Left ventricle myocardium inferior (tissue), 1 donor: ENCODE data around the gene IRAK1. TPM values are rescaled to one million over a fixed set of nuclear protein-coding genes. Genes with fewer than 3 reads are reported as not detected.

ENCODE experiments used
- DNase-seq: peaks from one replicate; pipeline ENCODE4 v3.0.0-alpha.2; 2020
- H3K27ac ChIP-seq: fragments of 200-600 bp; replicated peaks from 2 replicates; pipeline ENCODE4 v1.8.0; 2021
- H3K27me3 ChIP-seq: fragments of 200-600 bp; 2 replicates; pipeline ENCODE4 v1.8.0; 2021; ENCODE audit warnings: low read depth
- H3K36me3 ChIP-seq: fragments of 200-600 bp; 2 replicates; pipeline ENCODE4 v1.8.0; 2021
- H3K4me1 ChIP-seq: fragments of 200-600 bp; 2 replicates; pipeline ENCODE4 v1.8.0; 2021
- H3K4me3 ChIP-seq: fragments of 200-600 bp; 2 replicates; pipeline ENCODE4 v1.8.0; 2021; ENCODE audit warnings: mild to moderate bottlenecking, moderate library complexity
- H3K9me3 ChIP-seq: fragments of 200-600 bp; replicated peaks from 2 replicates; pipeline ENCODE4 v1.8.0; 2021
- CTCF ChIP-seq: fragments of 200-600 bp; IDR thresholded peaks from 2 replicates; pipeline ENCODE4 v1.8.0; 2021; ENCODE audit warnings: antibody characterized with exemption, mild to moderate bottlenecking, borderline replicate concordance
- intact Hi-C: fragments of 100-400 bp; cut with micrococcal nuclease; formaldehyde crosslinking; loops from one replicate; pipeline ENCODE4 v1.11.0; 2022
- total RNA-seq: library from RNA; stranded (reverse); fragmentation: NEBNext Ultra II Directional; extraction: Animal tissue kit (Norgen Biotek cat#: 25700); gene quantifications from one replicate; pipeline ENCODE4 v1.2.1, GENCODE V29; 2021
- donor health status: DM: no; HTN: yes; CAD: no; lungs with severe emphysema.

Gene IRAK1
- total RNA-seq, 1 donor from 2014 or later: 40.6 TPM

GRCh38 chrX:153971450-153972367, 48.0 kb downstream of the IRAK1 start, which contains the start of gene HCFC1:
TSS of gene HCFC1 (minus strand) at chrX:153971818. CDS start at chrX:153970840, 978 bp downstream.
- peak; percentile 91 for DNase-seq
- H3K27me3 ChIP-seq: no peaks in the 10 kb centered on the region
- H3K9me3 ChIP-seq: no peaks in the 10 kb centered on the region
- no peaks in the 10 kb centered on the region for H3K36me3 ChIP-seq
- peak within 1 kb of the TSS; percentile 99 for H3K27ac ChIP-seq
- intact Hi-C loops: no loop called here
- TF ChIP-seq CTCF: no peak
- peak within 1 kb of the TSS; percentile 83 for H3K4me3 ChIP-seq
- H3K4me1 ChIP-seq: peaks cover 50% of the 10 kb centered on the region

DNA sequence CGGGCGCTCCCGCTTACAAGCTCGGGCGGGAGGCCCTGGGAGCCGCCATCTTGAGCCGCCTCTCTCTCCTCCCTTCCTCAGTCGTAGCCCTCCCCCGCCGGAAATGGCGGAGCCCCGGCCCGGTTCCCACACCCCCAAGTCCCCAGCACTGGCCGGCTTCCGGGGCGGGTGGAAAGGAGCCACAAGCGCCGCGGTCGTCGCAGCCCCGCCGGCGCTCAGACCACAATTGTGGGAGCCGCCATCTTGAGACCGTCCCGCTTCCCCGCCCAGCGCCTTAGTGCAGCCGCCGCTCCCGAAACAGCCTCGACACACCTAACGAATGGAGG, 48.6 kb downstream of the IRAK1 start:
- H3K4me1 ChIP-seq: peaks cover 56% of the 10 kb centered on the region
- no peaks in the 10 kb centered on the region for H3K9me3 ChIP-seq
- no peaks in the 10 kb centered on the region for H3K36me3 ChIP-seq
- intact Hi-C loops: no loop called here
- H3K27me3 ChIP-seq: no peaks in the 10 kb centered on the region
- TF ChIP-seq CTCF: no peak
- H3K4me3 ChIP-seq: peak overlapping the region; percentile 83
- peak; percentile 88 for DNase-seq
- peak overlapping the region; percentile 99 for H3K27ac ChIP-seq

DNA sequence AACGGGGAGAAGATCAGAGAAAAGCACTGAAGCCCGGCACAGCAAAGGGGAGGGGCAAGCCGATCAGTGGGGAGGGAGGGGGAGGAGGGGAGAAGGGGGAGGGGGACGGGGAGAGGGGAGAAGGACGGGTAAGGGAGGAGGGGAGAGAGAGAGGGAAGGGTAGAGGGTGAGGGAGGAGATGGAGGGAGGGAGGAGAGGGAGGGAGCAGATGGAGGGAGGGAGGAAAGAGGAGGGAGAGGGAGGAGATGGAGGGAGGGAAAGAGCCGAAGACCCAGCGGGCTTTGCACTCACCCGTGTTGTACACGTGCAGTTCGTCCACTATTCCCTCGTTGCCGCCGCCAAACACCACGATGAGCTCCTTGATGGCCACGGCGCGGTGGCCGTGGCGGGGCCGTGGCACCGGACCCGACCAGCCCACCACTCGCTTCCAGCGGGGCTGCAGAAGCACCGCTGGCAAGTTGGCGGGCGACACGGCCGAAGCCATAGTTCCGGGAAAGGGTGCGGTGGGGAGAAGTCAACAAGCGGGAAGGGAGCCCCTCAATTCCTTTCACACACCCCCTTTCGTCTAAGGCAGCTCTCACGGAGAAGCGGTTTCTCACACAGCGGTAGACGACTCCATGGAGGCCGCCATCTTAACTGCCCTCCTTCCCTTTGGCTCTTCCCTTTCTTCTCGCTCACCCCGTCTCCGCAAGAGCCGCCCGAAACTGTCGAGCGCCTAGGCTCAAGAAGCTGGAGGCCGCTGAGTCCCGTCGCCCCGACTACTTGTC, 49.2 kb downstream of the IRAK1 start:
- no peaks in the 10 kb centered on the region for H3K27me3 ChIP-seq
- intact Hi-C loops: no loop called here
- H3K27ac ChIP-seq: peak overlapping the region; percentile 99
- H3K4me3 ChIP-seq: peak overlapping the region; percentile 83
- H3K4me1 ChIP-seq: peaks cover 62% of the 10 kb centered on the region
- no peak for DNase-seq
- no peaks in the 10 kb centered on the region for H3K36me3 ChIP-seq
- no peaks in the 10 kb centered on the region for H3K9me3 ChIP-seq
- TF ChIP-seq CTCF: no peak

DNA sequence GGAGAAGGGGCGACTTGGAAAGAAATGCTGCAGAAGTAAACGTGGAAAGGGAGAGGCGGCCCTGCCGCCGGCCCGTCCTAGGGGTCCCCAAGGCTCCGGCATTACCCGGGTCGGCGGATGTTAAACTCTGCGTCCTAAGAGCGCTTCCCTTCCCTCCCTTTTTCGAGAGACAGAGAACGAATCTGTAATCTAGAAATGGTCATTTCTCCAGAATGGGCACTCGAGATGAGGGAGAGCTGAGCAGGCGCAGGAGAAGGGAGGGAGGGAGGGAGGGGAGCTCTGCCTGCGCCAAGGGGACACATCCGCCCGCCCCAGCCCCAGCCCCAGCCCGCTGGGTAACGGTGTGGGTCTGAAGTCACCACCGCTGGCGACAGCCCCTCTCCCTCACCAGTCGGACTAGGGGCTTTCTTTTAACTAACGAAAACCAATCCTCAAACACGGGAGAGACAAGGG, 49.8 kb downstream of the IRAK1 start:
- no peaks in the 10 kb centered on the region for H3K27me3 ChIP-seq
- H3K36me3 ChIP-seq: no peaks in the 10 kb centered on the region
- no peak for TF ChIP-seq CTCF
- DNase-seq: no peak
- intact Hi-C loops: no loop called here
- no peaks in the 10 kb centered on the region for H3K9me3 ChIP-seq
- peaks cover 67% of the 10 kb centered on the region for H3K4me1 ChIP-seq
- H3K4me3 ChIP-seq: peak overlapping the region; percentile 83
- peak overlapping the region; percentile 76 for H3K27ac ChIP-seq

- intact Hi-C loops: no loop called here
- H3K4me3 ChIP-seq: peak overlapping the region; percentile 83
- H3K4me1 ChIP-seq: peaks cover 66% of the 10 kb centered on the region
- H3K36me3 ChIP-seq: no peaks in the 10 kb centered on the region
- DNase-seq: no peak
- TF ChIP-seq CTCF: no peak
- no peaks in the 10 kb centered on the region for H3K27me3 ChIP-seq
- H3K27ac ChIP-seq: peak overlapping the region; percentile 76
- H3K9me3 ChIP-seq: no peaks in the 10 kb centered on the region
Measured at GRCh38 chrX:153969125-153969903, 50.4 kb downstream of the IRAK1 start.
